GM11168 (cell line): ENCODE data around the gene CNTN5.
"Not testable (repeated sequence)": the region's sequence is repeated elsewhere in the genome, so short reads cannot be mapped to it uniquely, and the experiment has no call there.

Experiments used
- in situ Hi-C: fragments of 300-500 bp; cut with MboI; formaldehyde crosslinking; loops from one replicate; pipeline ENCODE4 v1.12.0; 2022; ENCODE audit warnings: low sequenced_read_pairs; ENCODE audit not compliant: unreplicated experiment

CNTN5 gene

DNA sequence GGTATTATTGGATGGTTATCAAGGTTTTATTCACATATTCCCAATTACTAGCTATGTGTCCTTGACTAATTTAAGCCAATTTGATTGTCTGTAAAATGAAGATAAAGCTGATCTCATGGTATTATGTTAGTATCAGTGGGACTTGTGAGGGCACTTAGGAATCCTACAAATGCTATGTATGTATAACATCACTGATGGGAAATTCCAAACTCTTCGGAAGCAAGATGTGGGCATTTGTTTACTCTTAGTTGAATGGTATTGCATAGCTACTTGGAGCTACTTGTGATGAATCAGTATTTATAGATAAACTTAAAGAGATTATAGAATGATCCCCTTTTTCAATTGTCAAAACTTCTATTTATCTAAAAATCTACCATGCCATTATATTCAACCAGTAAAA lies 239.9 kb downstream of the CNTN5 start:
- in situ Hi-C loops: no loop called here

DNA sequence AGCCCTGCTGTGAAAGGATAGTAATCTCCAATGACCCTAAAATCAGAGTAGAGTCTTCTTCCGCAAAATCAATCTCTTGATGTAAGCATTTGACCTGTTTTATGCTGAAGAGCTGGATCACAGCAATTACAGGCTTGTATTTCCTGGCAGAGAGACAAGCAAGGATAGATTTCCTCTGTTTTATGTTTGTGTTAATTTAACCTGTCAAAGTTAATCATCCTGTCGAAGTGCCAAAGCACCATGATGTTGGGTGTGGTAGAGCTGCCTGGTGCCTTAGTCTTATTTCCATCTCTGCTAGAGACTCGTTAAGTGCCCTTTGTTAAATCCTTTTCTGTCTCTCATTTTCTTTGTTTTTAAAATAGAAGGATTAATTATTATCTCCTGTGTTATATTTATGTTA lies 248.1 kb downstream of the CNTN5 start:
- in situ Hi-C loops: no loop called here

DNA sequence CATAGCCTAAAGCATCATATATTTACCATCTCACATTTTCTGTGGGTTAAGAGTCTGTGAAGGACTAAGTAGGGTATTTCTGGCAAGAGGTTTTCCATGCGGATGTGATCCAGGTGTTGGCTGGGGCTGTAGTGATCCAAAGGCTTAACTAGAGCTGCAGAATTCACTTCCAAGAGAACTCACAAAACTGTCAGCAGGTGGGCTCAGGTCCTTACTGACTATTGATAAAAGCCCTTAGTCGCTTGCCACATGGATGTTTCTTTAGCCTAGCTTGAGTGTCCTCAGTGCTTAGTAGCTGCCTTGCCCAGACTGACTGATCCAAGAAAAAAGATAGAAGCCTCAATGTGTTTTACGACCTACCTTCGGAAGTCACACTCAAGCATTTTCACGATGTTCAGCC lies 250.8 kb downstream of the CNTN5 start:
- in situ Hi-C loops: no loop called here

DNA sequence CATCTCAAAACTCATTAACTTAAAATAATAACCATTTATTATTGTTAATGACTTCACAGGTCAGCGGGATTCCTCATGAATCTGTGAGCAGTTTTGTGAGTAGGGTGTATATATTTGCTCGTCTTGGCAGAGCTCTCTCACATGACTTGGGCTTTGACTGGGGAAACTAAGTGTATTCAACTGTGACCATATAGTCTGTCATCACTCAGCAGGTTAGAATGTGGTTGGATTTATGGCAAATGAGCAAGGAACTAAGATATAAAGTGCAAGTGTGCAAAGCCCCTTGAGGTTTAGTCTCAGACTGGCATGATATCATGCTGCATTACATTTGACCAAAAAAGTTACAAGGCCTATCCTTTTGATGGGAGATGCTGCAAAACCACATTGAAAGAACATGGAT lies 254.8 kb downstream of the CNTN5 start:
- in situ Hi-C loops: no loop called here

DNA sequence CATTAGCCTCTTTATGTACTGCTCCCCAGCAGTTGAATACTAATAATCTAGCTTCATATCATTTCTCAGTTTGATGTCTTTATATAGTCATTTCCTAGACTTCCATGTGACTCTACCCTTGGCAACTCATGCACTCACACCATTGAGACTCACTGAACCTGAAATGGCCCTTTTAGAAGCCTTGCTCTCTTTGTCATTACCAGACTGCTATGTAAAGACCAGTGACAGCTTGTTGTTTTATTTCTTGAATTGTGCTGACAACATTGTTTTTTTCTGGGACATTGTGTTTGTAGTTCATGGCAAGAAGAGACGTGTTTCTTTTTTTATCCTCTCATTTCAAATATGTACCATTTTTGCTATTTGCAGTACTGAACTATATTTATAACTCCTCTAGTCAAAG lies 256.5 kb downstream of the CNTN5 start:
- in situ Hi-C loops: no loop called here

DNA sequence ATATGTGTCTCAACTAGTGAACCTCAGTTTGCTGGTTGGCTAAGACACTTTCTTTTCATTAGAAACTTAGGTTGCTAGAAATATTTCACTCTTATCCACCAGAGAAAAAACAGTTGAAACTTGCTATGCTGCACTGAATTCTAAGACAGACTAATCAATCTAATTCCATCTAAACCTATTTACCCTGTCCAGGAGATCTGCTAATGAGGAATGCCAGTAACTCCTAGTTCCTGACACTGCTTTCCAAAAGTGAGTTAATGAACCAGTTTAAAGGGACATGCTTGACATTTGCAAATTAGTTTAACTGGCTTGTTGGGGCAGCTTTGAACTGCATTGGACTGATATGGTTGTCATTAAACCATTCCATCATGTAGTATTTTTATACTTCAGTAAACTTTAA lies 258.5 kb downstream of the CNTN5 start:
- in situ Hi-C loops: no loop called here

DNA sequence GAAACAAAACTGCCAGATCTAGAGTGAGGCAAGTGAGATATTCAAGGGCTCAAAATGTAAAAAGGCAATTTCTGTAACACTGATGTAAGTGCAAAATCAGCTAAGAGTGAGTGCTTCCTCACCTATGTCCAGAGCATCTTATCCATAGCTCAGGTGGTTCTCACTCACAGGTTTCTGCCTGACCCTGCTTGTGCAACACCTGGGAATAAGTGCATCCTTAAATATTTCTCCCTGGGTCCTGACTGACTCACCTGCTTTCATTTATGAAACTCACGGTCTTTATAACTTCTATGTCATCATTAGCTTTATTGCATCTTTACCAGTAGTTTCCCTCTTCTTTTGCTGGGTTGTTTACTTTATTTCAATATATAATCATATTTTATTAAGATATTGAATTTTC lies 260.6 kb downstream of the CNTN5 start:
- in situ Hi-C loops: no loop called here

DNA sequence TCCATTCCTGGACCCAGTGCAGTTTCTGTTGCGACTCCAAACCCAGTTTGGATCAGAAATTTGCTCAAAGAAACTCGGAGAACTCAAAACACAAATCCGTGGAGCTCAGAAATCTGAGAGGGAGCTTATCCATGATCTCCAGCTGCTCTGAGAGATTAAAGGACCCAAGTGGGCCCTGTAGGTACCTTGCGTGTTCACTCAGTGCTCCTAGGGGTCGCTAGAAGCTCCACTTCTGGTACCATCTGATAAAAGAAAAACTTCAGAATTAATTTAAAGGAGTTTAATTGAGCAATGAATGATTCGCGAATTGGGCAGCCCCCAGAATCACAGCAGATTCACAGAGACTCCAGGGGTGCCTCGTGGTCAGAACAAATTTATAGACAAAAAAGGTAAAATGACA lies 277.2 kb downstream of the CNTN5 start:
- in situ Hi-C loops: not testable (repeated sequence)

DNA sequence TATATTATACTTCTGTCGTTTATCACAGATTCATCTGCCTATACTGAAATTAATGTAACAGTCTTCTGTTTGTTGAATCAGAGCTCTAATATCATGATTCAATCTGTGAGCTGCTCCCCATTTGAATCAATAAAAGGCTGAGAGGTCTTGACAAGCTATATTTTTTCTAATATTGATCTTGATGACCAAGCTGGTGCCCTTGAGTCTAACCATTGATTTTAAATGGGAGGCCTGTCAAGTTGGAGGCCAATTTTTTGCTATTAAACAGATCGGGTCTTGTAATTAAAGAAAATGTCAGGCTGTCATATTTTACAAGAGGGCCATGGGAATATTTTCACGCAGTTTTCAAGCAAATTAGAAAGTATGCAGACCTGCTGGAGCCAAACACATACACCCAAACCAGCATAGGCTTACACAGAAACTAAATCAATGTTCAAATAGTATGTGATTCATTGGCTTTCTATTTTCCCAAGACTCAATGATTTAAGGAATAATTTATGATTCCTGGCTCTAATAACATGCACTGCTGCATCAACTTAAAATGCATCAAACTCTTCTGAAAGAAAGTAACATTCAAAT lies 286.9 kb downstream of the CNTN5 start:
- in situ Hi-C loops: no loop called here

DNA sequence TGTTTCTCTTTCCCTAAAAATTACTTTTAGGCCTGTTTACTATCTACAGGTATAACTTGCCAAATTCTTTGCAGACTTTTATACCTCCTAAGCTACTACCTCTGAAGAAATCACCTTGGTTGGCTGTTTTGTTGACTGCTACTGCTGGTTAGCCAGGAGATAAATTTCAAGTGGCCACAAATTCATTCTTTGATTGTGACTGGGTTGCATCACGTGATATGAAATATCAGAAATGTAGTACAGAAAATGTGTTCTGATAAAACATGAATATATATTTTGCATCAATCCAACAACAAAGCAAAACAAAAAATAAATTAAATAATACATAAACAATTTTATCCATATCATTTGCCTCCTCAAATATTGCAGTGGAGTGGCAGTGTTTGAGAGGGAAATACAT lies 291.1 kb downstream of the CNTN5 start:
- in situ Hi-C loops: no loop called here

DNA sequence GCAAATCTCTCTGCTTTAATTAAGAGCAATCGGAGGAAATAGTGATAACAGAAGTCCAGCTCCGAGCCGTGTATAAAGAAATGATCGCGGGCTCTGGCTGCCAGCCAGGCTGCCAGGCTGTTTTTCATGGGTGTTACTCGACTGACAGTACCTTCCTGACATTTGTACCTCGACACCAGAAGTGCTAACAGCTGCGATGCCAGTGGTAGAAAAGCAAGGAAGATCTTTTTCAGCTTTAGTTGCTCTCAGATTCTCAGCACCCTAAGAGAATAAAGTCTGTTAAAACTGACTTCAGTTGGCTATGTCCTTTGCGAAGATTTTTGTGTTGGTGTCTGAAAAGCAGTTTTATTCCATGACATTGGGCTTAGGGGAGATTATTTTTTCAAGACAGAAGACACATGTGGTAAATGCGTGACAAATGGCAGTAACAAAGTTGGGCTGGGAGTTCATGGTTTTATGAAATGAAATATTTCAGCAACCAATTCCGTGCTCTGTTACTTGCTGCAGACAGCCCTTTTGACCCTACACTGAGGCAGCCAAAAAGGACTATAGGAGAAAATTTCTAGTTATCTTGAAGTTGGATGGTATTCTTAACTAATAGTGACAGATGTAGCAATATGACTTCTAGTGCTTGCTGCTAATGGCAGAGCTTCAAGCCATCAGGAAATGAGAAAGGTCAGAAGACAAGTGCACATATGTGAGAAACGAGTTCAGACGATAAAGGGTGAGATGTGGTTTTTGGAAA lies 296.2 kb downstream of the CNTN5 start:
- in situ Hi-C loops: no loop called here

DNA sequence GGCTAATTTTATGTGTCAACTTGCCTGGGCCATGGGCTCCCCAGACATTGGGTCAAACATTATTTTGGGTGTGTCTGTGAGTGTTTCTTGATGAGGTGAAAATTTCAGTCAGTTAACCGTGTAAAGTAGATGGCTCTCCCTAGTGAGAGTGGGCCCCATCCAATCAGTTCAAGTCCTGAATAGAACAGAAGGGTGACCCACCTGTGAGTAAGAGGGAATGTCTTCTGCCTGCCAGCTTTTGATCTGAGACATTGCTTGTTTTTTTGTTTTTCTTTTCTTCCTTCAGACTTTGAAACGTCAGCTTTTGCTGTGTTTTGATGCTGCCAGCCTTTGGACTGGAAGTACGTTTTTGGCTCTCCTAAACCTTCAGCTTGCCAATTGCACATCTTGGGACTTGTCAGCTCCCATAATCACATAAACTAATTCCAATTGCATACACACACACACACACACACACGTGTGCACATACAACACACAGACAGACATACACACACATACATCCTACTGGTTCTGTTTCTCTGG lies 300.1 kb downstream of the CNTN5 start:
- in situ Hi-C loops: no loop called here

DNA sequence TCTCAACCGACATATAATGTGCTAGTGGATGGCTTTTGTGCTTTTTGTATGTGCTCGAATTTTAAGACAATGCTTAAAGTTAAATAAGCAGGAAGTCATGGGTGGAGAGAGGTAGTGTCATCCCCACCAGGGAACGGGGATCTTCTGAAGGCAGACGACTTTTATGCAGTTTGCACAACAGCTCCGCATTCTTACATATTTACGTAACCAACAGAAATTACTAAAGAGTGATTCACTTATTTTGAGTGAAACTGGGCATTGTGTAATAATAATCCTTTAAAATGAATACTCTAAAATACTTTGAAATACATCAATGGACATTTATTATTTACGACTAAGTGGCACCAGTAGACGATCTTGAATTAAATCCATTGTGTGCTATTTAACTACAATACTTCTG lies 305.1 kb downstream of the CNTN5 start:
- in situ Hi-C loops: no loop called here

DNA sequence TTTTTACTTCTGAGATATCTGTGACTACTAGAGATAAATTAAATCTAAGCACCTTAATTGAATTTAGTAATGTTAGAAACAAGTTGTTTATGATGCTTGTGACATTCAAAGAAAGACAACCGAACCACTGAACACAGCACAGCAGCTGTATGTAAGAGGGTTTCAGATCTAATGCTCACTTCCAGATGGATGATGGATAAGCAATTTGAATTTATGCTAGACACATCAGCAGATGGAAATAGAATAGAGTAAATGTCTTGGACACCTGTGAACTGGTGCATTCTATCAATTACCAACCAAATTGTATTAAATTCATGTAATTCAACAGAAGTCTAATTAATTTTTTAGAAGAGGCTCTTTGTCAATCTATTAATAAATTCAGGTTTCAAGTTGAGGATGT lies 306.3 kb downstream of the CNTN5 start:
- in situ Hi-C loops: no loop called here

DNA sequence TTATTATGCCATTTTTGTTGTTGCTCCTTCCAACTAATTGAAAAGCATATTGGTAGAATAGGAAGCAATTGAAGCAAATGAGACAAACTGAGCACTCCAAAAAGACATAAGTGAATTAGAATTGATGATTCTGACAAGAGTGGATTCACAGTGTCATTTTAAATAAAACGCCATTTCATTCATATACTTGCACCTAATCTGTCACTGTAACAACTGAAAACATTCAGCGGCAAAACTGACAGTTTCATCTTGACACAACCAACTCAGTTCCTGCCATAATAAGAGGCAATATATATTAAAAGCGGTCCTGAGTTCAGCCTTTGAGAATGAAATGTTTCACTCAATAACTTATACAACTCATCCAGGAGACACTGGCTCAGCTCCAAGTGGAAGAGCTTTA lies 306.8 kb downstream of the CNTN5 start:
- in situ Hi-C loops: no loop called here

DNA sequence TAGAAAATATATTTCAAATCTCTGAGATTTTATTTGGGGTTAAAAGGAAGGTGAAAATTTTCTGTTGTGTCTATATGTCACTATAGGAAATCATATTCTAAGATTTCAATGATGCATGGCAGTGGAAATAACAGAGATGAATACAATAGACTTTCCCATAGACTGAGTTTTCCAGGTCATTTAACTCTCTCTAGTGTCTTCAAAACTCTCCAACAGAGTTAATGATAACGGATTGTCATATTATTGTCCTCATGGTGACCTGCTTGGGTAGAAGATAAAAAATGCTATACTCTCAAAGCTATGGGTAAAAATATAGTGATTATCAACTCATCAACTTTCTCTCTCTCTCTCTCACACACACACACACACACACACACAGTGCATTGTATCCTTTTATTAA lies 312.9 kb downstream of the CNTN5 start:
- in situ Hi-C loops: no loop called here

DNA sequence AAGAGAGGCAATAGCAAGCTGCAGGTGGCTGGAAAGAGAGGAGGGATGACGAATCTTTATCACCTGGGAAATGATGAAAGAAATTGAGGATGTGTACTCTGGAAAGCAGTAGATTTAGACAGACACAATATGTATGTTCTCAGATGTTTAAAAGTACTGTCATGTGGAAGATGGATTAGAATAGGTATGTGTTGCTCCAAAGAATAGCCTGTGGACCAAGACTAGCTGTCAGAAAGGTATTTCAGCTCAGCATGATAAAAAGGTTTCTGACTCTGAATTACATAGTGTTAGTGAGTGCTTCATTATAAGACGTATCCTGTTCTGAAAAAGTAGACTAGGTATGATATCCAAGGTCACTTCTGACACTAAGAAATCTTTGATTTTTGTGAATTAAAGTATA lies 322.4 kb downstream of the CNTN5 start:
- in situ Hi-C loops: no loop called here

DNA sequence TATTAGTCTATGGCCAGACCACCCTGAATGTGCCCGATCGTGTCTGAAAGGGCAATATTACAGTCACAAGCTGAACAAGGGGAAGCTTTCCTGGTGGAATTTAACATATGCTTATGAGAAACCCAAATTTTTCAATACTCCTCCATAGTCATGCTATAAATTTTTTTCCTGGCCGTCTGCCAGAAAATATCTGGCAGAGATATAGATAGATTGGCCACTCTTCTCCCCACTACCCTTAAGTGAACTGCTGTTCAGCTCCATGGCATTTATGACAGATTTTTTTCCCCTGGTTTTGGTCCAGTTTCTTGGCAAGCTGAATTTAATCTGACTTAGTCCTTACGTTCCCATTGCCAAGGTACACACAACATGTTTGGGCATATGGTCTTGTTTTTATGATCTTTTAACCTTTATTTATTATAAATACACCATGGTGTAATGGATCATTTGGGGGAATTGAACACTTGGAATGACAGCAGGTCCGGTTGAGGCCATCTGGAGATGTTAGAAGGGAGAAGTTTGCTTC lies 328.5 kb downstream of the CNTN5 start:
- in situ Hi-C loops: no loop called here

DNA sequence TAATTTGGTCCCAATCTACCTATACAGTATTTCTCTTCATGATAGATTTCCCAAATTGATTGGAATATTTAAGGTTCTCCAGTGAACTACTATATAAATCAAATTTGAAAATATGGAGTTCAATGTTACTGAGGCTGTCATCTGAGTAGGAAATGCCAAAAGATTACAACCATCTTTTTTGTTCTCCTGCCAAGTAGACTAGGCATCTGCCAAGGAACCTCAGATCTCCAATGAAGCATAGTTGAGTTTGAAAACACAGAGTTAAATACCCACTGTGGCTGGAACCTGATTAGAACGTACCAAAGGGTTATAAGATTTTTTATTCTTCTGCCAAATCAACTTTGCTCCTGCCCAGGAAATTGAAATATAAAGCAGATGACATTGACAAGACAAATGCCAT lies 330.9 kb downstream of the CNTN5 start:
- in situ Hi-C loops: no loop called here

DNA sequence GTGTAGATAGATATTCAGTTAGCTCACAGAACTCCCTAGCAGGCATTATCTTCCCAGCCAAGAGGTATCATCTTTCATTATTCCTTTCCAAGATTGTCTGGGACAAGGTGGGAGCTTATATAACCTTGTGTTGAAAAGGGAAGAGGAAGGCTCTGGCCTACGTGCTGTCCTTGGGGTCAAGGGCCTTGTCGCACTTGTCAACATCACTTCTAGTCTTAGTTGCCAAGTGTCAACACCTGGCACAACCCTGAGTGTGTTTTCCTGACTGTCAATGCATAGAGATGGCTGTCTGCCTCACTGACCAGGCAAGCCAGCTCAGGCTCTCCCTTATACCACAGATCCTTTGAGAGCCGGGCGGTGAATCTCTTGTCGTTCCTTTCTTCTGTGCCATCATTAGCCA lies 331.9 kb downstream of the CNTN5 start:
- in situ Hi-C loops: no loop called here

DNA sequence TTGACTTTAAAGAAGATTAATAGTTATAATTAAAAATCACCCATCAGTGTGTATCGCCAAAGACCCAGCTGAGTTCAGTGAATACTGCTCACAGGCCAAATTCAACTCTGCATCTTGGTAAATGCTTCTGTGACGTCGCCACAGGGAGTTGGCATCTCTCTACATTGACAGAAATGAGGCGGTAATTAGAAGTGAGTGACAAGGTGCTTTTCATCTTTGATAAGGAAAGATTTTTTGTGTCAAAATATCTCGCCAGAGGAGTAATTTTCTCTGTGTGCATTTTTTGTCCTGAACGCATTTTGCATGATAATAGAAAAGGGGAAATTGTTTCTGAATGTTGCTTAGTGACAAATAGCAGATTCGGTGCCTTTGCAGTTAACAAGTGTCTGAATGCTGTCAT lies 345.8 kb downstream of the CNTN5 start:
- in situ Hi-C loops: no loop called here

DNA sequence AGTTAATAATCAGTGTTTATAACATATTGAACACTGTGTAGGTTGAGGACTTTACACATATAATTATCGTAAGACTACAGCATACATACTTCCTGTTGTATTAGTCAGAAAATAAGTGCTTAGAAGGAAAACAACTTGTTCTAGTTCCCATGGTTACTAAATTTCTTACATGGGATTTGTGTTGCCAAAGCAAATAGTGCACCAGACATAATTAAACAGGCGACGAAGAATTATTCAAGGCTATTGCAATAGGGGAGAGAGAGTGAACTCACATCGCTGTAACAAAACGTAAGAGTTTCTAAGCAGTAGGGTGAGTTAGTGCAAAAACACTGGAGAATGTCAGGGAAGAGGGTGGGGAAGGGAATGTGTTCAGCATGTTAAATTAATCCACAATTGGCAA lies 347.8 kb downstream of the CNTN5 start:
- in situ Hi-C loops: no loop called here
